Measurements from ENCODE around the gene THSD4.

The THSD4 gene

DNA sequence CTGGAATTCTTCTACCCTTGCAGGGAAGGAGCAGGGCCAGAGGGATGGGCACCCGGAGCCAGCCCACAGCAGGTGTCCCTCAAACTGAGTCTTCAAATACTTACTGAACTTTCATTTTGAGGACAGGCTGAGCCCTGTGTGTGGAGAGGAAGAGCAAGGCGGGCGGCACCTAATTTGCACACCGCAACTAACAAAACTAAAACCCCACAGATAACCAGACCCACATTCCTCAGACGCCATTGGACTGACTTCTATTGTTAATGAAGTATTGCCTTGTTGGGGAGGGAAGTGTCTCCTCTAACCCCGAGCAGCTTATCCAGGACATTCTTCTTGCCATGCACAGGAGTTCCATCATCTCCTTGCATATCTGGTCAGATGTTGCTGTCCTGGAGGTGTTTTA, 589.9 kb downstream of the THSD4 start:
- Histone ChIP-seq H3K4me3 (no peak overlapping the region), H3K27ac (no peak overlapping the region)
- no peak for DNase-seq (ENCODE audit: low spot score)
- TF ChIP-seq, protein P1, sequence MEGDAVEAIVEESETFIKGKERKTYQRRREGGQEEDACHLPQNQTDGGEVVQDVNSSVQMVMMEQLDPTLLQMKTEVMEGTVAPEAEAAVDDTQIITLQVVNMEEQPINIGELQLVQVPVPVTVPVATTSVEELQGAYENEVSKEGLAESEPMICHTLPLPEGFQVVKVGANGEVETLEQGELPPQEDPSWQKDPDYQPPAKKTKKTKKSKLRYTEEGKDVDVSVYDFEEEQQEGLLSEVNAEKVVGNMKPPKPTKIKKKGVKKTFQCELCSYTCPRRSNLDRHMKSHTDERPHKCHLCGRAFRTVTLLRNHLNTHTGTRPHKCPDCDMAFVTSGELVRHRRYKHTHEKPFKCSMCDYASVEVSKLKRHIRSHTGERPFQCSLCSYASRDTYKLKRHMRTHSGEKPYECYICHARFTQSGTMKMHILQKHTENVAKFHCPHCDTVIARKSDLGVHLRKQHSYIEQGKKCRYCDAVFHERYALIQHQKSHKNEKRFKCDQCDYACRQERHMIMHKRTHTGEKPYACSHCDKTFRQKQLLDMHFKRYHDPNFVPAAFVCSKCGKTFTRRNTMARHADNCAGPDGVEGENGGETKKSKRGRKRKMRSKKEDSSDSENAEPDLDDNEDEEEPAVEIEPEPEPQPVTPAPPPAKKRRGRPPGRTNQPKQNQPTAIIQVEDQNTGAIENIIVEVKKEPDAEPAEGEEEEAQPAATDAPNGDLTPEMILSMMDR (IDR thresholded peaks at IDR 0.05), result no peak

DNA sequence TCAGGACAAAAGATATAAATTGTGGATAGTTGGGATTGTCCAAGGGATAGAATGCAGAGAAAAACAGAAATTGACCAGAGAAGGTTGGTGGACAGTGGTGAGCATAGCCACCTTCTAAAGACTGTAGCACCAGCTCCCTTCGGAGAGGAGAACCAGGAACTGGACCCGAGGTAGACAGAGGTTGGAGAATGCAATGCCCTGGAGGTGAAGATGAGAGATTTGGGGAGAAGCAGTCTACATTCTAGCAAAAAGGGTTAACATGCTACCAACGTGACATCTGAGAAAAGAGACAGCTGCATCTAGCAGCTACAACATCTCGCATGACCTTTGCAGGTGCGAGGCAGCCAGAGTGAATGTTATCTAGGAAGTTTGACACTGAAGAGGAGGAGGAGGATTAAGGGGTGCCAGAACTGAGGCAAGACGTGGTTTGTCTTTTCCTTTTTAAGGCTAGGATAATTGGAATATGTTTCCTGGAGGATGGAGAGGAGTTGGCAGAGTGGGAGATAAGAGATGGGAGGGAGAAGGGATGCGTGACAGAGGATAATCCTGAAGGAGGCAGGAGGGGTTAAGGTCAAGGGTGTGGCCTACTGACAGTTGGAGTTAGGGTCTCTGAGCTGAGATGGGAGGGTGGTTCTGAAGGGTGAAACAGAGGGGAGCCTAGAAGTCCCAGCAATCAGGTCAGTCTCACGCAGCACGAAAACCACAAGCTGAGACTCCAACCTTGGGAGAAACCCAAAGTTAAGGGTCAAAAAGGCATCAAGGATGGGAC, 591.4 kb downstream of the THSD4 start:
- no peak overlapping the region for H3K4me3 ChIP-seq
- DNase-seq (ENCODE audit: low spot score), result no peak
- peak overlapping the region in 1 of 2 donors; percentile 63 for H3K27ac ChIP-seq
- TF ChIP-seq, protein P1 (IDR thresholded peaks at IDR 0.05), result no peak

DNA sequence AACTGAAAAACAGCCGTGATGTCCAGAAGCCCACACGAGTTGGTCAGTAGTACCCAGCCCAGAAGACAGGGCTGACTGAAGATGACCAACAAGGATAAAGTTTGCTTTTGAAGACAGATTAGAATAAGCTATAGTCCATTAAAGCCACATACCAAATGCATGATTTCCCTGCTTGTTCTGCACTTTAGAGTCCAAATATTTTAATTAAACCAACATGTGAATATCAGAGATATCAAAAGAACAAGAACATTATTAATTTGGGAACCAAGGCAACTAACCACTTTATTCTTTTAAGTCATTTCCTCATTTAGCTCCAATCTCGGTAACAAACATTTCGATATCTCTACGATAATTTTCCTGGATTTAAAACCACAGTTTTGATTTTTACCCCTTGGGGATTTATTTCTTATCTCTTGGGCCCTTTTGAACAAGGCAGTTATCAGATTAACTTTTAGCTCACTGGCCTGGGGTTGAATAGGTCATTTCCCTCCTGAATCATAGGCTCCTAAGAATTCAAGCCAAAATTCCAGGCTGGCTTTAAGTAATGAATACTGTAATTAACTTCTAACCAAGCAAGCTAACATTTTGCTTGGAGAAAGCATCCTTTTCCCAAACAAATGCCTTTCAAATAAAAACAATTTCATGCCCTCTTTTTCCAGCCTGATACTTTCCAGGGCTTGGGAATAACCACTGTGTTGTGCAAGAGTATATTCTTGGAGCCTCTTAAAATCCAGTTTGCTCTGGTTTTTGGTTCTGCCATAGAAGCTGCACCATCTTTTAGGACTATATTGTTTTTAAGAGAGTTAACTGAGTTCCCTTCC, 592.2 kb downstream of the THSD4 start:
- no peak for DNase-seq (ENCODE audit: low spot score)
- TF ChIP-seq, protein P1 (IDR thresholded peaks at IDR 0.05), result no peak
- Histone ChIP-seq H3K4me3 (no peak overlapping the region), H3K27ac (peak overlapping the region in 1 of 2 donors; percentile 63)

DNA sequence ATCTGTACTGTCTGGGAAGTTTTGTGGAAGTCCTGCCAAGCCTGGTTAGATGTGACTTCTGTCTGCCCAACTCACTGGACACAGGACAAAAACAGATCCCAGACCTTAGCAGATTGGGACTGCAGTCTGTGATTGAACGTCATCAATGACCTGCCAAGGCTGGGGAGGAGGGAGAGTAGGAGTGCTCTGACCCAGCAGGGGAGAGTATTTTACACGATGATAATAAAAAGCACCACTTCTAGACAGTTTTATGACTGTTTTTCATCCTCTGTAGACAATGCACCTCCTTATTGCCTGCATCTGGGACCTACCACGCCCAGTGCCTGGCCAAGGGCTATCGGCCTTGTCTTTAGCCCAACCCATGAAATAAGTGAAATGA, 592.8 kb downstream of the THSD4 start:
- Histone ChIP-seq H3K4me3 (no peak overlapping the region), H3K27ac (peak overlapping the region in 1 of 2 donors; percentile 63)
- no peak for DNase-seq (ENCODE audit: low spot score)
- TF ChIP-seq, protein P1 (IDR thresholded peaks at IDR 0.05), result no peak

DNA sequence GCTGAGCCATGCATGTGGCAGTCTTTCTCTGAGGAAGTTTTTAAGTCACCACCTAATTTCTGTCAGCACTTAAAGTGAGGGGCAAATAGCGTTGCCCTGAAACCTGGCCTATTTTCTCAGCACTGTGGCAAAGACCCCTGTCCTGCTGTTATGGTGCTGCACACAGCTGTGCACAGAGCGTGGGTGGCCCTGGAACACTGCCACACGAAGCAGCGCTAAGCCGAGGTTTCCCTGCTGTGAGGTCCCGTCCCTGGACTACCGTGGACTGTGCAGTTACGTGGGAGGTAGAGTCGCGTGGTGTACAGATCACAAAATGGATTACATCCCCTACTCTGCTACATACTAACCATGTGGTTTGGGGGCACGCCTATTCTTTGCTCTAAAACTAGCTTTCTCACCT, 593.5 kb downstream of the THSD4 start:
- peak overlapping the region in 1 of 2 donors; percentile 63 for H3K27ac ChIP-seq
- TF ChIP-seq, protein P1 (IDR thresholded peaks at IDR 0.05), result no peak
- DNase-seq (ENCODE audit: low spot score), result no peak

DNA sequence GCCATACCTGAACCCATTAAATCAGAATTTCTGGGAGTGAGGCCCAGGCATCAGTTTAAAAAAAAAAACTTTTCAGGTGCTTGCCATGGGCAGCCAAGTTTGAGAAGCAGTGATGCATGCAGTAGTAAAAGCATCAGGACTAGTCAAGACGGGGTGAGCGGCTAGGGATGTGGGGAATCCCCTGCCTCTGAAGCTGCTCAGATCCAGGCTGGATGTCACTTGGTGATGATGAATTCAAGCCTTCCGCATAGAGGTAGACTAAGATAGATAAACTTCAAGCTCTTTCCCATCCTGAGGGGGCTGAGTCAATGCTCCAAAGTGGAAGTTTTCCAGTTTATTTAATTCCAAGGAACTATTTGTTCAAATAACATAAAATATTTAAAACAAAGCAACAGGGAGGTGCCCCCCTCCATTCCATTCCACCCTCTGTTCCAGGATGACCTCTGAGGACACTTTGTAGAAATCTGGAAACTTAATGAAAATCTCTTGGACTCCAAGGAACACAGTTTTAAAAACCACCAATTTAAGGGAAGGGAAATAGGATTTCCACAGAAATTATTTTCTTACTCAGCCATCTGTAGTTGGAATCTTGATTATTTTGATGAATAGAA, 594.6 kb downstream of the THSD4 start:
- H3K4me3 ChIP-seq, result no peak overlapping the region
- no peak overlapping the region for H3K27ac ChIP-seq
- DNase-seq (ENCODE audit: low spot score), result no peak
- TF ChIP-seq, protein P1 (IDR thresholded peaks at IDR 0.05), result no peak

More for the DNA sequence above, 593.5 kb downstream of the THSD4 start:
- no peak overlapping the region for H3K4me3 ChIP-seq
